WTC11 (cell line): Measurements from ENCODE around the gene CAPZB. TPM values are rescaled to one million over a fixed set of nuclear protein-coding genes. Genes with fewer than 3 reads are reported as not detected.

ENCODE experiments used
- ATAC-seq: fragments of 200-7000 bp; cut with Tn5 transposase; 2 replicates; pipeline ENCODE4 v1.10.0; 2021; ENCODE audit warnings: mild to moderate bottlenecking, moderate library complexity
- CTCF ChIA-PET: fragments of 300-600 bp; sonication (Branson Sonifier 250); formaldehyde crosslinking; loops from one replicate; lab custom pipeline; 2021; ENCODE audit warnings: antibody characterized with exemption; lab: Charles Lee
- POLR2A ChIA-PET: fragments of 350-600 bp; sonication (Branson Sonifier 250); formaldehyde crosslinking; loops from one replicate; lab custom pipeline; 2021; ENCODE audit warnings: antibody characterized with exemption; lab: Charles Lee
- DNase-seq: peaks from one replicate; pipeline ENCODE4 v3.0.0; 2021; ENCODE audit warnings: low spot score
- H3K27ac Mint-ChIP-seq: 2 replicates; pipeline ENCODE4 v1.8.0; 2021; ENCODE audit warnings: mixed read lengths
- H3K27me3 Mint-ChIP-seq: 2 replicates; pipeline ENCODE4 v1.8.0; 2021; ENCODE audit warnings: low read depth, mild to moderate bottlenecking, moderate library complexity, mixed read lengths
- H3K36me3 Mint-ChIP-seq: 2 replicates; pipeline ENCODE4 v1.8.0; 2021; ENCODE audit warnings: mixed read lengths
- H3K4me1 Mint-ChIP-seq: 2 replicates; pipeline ENCODE4 v1.8.0; 2022; ENCODE audit warnings: mixed read lengths
- H3K4me3 Mint-ChIP-seq: 2 replicates; pipeline ENCODE4 v1.8.0; 2021; ENCODE audit warnings: mild to moderate bottlenecking, moderate library complexity, mixed read lengths
- H3K9me3 Mint-ChIP-seq: 2 replicates; pipeline ENCODE4 v1.8.0; 2021; ENCODE audit warnings: mixed read lengths
- CDX4 ChIP-seq: fragments of 250-450 bp; sonication (Bioruptor Pico); IDR thresholded peaks from 2 replicates; pipeline ENCODE4 v1.9.0; 2021; ENCODE audit warnings: moderate library complexity, mild to moderate bottlenecking, inconsistent platforms, borderline replicate concordance
- CREM ChIP-seq: sonication (generic); formaldehyde crosslinking; IDR thresholded peaks from 2 replicates; pipeline ENCODE4 v1.8.1; 2022; ENCODE audit warnings: mild to moderate bottlenecking, missing genetic modification reagents, moderate library complexity
- E2F5 ChIP-seq: sonication (generic); formaldehyde crosslinking; IDR thresholded peaks from 2 replicates; pipeline ENCODE4 v1.8.1; 2022; ENCODE audit warnings: mild to moderate bottlenecking, moderate library complexity, missing genetic modification reagents
- ESRRA ChIP-seq: sonication (generic); formaldehyde crosslinking; IDR thresholded peaks from 2 replicates; pipeline ENCODE4 v1.8.1; 2022; ENCODE audit warnings: mild to moderate bottlenecking, missing genetic modification reagents, borderline replicate concordance
- ETV6 ChIP-seq: sonication (generic); formaldehyde crosslinking; IDR thresholded peaks from 2 replicates; pipeline ENCODE4 v1.8.1; 2022; ENCODE audit warnings: mild to moderate bottlenecking, missing genetic modification reagents
- FOXJ3 ChIP-seq: sonication (generic); formaldehyde crosslinking; IDR thresholded peaks from 2 replicates; pipeline ENCODE4 v1.9.0; 2021; ENCODE audit warnings: missing genetic modification reagents, mild to moderate bottlenecking, borderline replicate concordance
- IRF2 ChIP-seq: sonication (generic); formaldehyde crosslinking; IDR thresholded peaks from 2 replicates; pipeline ENCODE4 v1.8.0; 2022; ENCODE audit warnings: low read depth, missing genetic modification reagents, borderline replicate concordance
- JUN ChIP-seq: sonication (generic); formaldehyde crosslinking; IDR thresholded peaks from 2 replicates; pipeline ENCODE4 v1.8.0; 2023; ENCODE audit warnings: mild to moderate bottlenecking, missing genetic modification reagents
- MAX ChIP-seq: sonication (generic); formaldehyde crosslinking; IDR thresholded peaks from 2 replicates; pipeline ENCODE4 v1.8.0; 2022; ENCODE audit warnings: mild to moderate bottlenecking, missing genetic modification reagents
- NFYB ChIP-seq: sonication (generic); formaldehyde crosslinking; conservative IDR thresholded peaks from 2 replicates; pipeline ENCODE4 v1.8.0; 2022; ENCODE audit warnings: low read depth, missing genetic modification reagents
- RELA ChIP-seq: sonication (generic); formaldehyde crosslinking; IDR thresholded peaks from 2 replicates; pipeline ENCODE4 v1.8.1; 2022; ENCODE audit warnings: missing genetic modification reagents, mild to moderate bottlenecking, borderline replicate concordance
- TCF7 ChIP-seq: sonication (generic); formaldehyde crosslinking; IDR thresholded peaks from 2 replicates; pipeline ENCODE4 v1.8.0; 2022; ENCODE audit warnings: mild to moderate bottlenecking, low read depth, missing genetic modification reagents, moderate library complexity
- TEAD4 ChIP-seq: sonication (generic); formaldehyde crosslinking; IDR thresholded peaks from 2 replicates; pipeline ENCODE4 v1.8.0; 2022; ENCODE audit warnings: mild to moderate bottlenecking, missing genetic modification reagents
- ZBTB21 ChIP-seq: sonication (generic); formaldehyde crosslinking; IDR thresholded peaks from 2 replicates; pipeline ENCODE4 v1.8.1; 2023; ENCODE audit warnings: mild to moderate bottlenecking, missing genetic modification reagents, borderline replicate concordance
- ZNF121 ChIP-seq: sonication (generic); formaldehyde crosslinking; IDR thresholded peaks from 2 replicates; pipeline ENCODE4 v1.8.0; 2023; ENCODE audit warnings: missing genetic modification reagents
- ZNF281 ChIP-seq: sonication (generic); formaldehyde crosslinking; IDR thresholded peaks from 2 replicates; pipeline ENCODE4 v1.8.0; 2023; ENCODE audit warnings: mild to moderate bottlenecking, missing genetic modification reagents
- ZNF416 ChIP-seq: fragments of 250-450 bp; sonication (Bioruptor Pico); IDR thresholded peaks from 2 replicates; pipeline ENCODE4 v1.9.0; 2021; ENCODE audit warnings: mild to moderate bottlenecking, inconsistent platforms
- total RNA-seq: library from RNA; stranded (reverse); gene quantifications from 3 replicates; pipeline ENCODE4 v1.2.3, GENCODE V29; 2021

The CAPZB gene
- total RNA-seq, 1 experiment from 2014 or later: 348 TPM

GRCh38 chr1:19373211-19374082 is 111.9 kb downstream of the CAPZB start (continued):
- TF ChIP-seq ZNF121: 0 out of 2 replicates have a peak, but pooled peaks have one; percentile 6

GRCh38 chr1:19372602-19373001 is 112.7 kb downstream of the CAPZB start:
- TF ChIP-seq ZNF121 (no peak), ESRRA (CRISPR knock-in tag) (no peak), ETV6 (CRISPR knock-in tag) (no peak)
- no peaks in the 10 kb centered on the region for H3K27me3 Mint-ChIP-seq
- CTCF ChIA-PET: interaction anchor here (0.9 to 1.9 kb wide), 2 partner anchors 28 to 30 kb away, joined by 3 to 4 read pairs; no protein-coding TSS in a partner anchor

GRCh38 chr1:19372136-19372514 is 113.2 kb downstream of the CAPZB start:
- TF ChIP-seq CDX4 (no peak), NFYB (CRISPR knock-in tag) (no peak), IRF2 (CRISPR knock-in tag) (no peak), RELA (no peak), TCF7 (CRISPR knock-in tag) (no peak), FOXJ3 (CRISPR knock-in tag) (no peak), MAX (CRISPR knock-in tag) (no peak), E2F5 (CRISPR knock-in tag) (no peak), ZNF281 (CRISPR knock-in tag) (no peak), TEAD4 (CRISPR knock-in tag) (no peak), ZBTB21 (CRISPR knock-in tag) (no peak), CREM (no peak), JUN (no peak), ZNF416 (no peak)
- Mint-ChIP-seq H3K27me3 (no peaks in the 10 kb centered on the region), H3K36me3 (peaks cover 11% of the 10 kb centered on the region; the same call in 1 of the 2 replicates), H3K27ac (no peak overlapping the region), H3K4me3 (no peak overlapping the region), H3K4me1 (no peaks in the 10 kb centered on the region), H3K9me3 (no peaks in the 10 kb centered on the region)
- CTCF ChIA-PET: interaction anchor here (0.9 kb wide), 1 partner anchor 19 kb away, joined by 3 read pairs; no protein-coding TSS in a partner anchor
- ATAC-seq: no peak
- POLR2A ChIA-PET: no interaction called here
- no peak for DNase-seq

More at GRCh38 chr1:19372602-19373001, 112.7 kb downstream of the CAPZB start:
- ATAC-seq (no peak), DNase-seq (no peak)
- Mint-ChIP-seq H3K4me1 (no peaks in the 10 kb centered on the region), H3K36me3 (peaks cover 13% of the 10 kb centered on the region), H3K27ac (0 out of 2 replicates have a peak overlapping the region, but pooled peaks have one; percentile 36), H3K4me3 (no peak overlapping the region), H3K9me3 (no peaks in the 10 kb centered on the region)
- POLR2A ChIA-PET: no interaction called here
